Daoy (cell line): ENCODE measurements around the gene GALNT11. TPM values are rescaled to one million over a fixed set of nuclear protein-coding genes. Genes with fewer than 3 reads are reported as not detected.

Experiments
- DNase-seq: peaks from one replicate; pipeline ENCODE4 v3.0.0-alpha.2; 2015; ENCODE audit warnings: low read depth
- total RNA-seq: library from RNA; depleted of rRNA; stranded (reverse); fragments of >200 nt; shearing (Covaris generic); gene quantifications from 2 replicates; pipeline ENCODE4 v1.2.3, GENCODE V29; 2014

The GALNT11 gene
- total RNA-seq, 1 experiment from 2014 or later, result 29.1 TPM

DNA sequence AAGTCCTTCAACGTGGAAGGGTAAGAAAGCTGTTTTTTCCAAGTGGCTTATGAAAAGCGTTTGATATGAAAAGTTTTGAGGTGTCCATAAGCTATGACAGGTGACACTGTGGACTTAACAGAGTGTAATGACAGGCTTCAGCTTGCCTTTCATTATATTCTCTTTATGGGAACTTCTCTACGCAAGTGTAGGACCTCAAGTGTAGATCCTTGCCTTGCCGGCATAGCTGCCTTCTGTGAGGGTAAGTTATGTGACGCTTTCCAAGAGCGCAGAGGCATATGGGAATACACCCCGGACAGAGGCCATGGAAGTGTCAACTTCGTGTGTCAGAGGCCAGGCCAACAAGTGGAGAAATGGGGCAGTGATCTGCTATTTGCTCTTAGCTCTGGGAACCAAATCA, 91.9 kb downstream of the GALNT11 start:
- DNase-seq, result no peak

DNA sequence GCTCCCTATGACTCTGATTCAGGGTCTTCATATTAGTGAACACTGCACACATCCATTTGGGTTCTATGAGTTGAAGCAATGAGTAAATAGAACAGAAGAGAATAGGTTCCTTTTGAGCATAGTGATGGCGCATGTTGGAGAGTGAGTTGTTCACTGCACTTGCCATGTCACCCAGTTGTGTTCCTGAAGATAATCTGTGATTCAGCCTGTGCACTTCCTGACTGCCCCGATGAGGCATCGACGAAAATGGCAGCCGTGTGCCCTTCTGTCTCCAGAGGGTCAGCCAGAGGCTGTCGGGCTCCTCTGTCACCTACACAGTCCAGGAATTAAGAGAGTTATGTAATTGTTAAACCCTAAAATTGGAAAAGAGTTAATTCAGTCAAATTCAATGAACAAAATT, 94.7 kb downstream of the GALNT11 start:
- no peak for DNase-seq

DNA sequence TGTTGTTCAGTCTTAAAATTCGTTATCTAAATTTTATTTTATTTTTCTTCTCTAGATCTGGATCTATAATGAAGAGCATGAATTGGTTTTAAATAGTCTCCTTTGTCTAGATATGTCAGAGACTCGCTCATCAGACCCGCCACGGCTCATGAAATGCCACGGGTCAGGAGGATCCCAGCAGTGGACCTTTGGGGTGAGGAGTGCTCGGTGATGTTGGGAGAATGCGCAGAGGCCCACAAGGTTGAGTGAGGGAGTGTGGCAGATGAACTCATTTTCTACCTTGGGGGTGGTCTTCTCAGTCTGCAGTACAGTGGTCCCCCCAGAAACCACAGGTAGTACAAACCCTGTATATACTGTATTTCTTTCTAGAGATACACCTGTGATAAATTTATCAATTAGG, 95.3 kb downstream of the GALNT11 start:
- no peak for DNase-seq

DNA sequence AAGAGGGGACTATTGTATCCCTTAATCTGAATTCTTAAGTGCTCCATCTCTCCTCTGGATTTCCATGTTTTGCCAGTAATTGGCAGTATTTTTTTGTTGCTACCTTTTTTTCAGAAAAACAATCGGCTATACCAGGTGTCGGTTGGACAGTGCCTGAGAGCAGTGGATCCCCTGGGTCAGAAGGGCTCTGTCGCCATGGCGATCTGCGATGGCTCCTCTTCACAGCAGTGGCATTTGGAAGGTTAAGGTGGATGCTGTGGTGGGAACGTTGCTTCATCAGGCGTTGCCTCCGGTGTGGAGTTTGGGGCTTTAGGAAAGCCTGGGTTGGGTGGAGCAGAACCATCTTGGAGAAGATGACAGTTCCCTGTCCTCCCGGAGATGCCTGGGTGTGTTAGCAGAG, 96.0 kb downstream of the GALNT11 start:
- no peak for DNase-seq

DNA sequence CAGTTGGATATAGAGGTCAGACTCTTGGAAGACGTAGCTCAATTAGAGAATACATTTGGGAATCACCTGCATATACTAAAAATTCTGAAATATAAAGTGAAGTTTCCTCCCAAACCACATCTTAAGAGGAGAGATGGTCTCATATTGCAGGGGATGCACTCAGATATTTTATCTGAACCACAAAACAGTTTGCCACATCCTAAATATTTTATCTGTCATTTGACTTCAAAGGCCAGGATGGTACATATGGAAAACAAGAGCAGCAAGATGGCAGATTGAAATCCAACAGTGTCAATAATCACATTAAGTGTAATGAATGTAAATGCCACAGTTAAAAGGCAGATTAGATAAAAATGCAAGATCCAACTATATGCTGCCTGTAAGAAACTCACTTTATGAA, 97.1 kb downstream of the GALNT11 start:
- no peak for DNase-seq

DNA sequence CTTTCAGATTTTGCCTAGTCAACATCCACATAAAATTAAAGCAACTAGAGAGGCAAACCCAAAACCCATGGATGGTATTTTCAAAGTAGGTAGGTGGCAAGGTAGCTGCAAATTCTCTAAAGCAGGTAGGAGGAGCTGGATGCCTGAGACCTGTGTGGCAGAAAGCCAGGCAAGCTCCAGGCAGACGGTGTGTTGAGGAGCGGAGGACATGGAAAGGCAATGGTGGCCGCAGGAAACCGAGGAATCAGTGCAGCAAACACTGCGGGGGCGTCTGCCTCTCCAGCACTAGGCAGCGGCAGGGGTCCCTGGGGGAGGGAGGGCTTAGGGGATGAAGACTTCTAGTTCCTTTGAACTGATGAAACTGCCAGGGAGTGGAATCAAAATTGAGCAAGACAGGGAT, 101.3 kb downstream of the GALNT11 start:
- DNase-seq, result no peak

DNA sequence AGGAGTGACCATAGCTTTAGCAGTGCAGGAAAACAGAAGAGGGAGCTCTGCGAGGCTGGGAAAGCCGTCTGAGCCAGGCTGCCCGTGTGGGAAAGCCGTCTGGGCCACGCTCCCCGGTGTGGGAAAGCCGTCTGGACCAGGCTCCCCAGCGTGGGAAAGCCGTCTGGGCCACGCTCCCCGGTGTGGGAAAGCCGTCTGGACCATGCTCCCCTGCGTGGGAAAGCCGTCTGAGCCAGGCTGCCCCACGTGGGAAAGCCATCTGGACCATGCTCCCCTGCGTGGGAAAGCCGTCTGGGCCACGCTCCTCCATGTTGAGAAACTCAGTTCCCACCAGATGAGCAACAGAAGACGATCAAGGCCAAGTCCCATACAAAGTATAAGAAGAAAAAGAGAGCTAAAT, 101.8 kb downstream of the GALNT11 start:
- DNase-seq, result no peak

DNA sequence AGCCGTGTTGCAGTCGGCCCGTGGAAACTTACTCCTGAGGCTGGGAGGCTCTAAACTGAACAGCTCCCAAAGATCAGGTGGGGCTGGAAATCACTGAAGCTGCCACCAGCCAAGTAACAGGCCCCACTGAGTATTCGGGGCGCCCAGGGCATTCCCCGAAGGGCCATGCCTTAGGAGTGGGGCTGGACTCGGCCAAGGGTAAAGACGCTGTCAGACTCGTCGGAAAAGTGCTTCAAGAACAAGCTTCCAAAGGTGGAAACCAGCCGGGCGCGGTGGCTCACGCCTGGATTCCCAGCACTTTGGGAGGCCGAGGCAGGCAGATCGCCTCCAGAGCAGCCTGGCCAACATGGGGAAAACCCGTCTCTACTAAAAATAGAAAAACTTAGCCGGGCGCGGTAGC, 102.8 kb downstream of the GALNT11 start:
- no peak for DNase-seq

DNA sequence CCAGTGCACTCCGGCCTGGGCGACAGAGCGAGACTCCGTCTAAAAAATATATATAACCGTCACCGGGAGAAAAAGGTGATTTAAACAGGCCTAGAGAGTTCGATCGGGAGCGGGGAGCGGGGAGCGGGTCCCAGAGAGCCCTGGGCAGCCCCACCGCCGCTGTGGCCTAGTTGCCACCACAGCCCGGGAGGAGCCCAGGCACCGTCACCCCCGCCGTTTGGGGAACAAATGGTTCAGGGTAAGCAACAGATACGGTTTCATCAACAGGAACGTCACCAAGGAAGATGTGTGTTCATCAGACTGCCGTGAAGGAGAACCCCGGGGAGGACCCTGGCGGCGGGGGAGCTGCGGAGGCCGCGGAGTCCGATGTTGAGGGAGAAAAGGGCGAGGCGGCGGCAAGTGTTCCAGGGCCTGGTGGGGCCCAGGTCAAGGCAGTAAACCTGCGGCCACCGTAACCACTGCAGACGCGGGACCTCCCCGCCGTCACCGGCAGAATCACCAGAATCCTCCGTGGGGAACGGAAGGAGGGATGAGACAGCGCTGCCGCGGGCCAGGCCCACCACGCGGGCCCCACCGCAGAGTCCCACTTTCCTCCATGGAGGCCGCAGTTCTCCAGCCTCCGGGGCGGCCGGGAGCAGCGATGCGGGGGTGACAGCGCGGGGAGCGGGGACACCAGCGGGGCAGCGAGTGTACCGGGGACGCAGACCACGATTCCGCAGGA, 103.4 kb downstream of the GALNT11 start:
- no peak for DNase-seq

DNA sequence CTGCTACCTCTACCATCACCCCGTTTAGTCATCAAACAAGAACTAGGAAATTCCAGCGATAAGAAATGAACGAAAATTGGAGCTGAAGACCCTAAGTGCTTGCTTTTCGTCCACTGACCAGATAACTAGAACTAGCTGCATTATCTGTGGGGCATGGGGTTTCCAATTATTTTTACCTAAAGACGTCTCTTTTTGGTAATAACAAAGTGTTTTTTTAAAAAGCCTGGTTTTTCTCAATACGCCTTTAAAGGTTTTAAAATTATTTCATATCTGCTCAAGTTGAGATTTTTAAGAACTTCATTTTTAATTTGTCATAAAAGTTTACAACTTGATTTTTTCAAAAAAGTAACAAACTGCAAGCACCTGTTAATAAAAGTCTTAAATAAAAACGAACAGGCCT, 104.2 kb downstream of the GALNT11 start:
- no peak for DNase-seq

DNA sequence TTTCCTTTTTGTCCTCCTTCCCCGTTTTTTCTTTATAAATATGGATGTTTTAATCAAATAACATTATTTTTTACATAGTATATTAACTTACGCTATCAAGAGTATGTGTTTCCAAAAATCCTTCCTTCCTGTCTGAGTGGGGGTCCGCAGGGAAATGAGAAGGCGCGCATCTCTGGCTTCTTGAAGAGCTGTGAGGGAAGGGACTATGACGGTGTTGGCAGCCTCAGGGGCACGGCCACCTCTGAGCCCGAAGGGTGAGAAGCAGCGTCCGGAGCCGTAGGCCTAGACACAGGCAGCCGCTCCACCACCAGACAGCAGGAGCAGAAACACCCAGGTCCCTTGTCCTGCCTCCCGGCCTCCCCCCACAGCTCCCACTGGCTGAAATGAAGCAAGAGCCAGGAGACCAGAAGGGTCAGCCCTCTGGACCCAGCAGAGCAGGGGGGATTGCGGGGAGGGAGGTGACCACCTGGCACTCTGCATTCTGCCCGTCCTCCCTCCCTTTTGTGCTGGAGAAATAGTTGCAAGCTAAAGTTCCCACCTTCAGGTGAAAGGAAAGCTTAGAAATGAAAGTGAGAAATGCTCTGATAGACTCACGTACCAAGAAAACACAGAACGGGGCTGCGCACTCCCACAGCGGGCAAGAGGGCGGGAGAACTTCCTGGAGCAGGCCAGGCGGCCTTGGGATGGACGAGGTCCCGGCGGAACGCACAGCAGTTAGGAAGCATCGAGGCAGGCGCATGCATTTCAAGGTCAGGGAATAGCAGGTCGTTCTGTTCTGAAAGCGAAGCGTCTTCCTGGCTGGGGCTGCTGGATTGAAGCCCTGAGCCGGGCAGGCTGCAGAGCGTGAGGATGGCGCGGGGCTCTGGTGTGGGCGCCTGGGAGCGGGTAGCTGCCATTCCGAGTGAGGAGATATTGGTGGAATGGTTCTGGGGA, 105.5 kb downstream of the GALNT11 start:
- DNase-seq, result no peak

DNA sequence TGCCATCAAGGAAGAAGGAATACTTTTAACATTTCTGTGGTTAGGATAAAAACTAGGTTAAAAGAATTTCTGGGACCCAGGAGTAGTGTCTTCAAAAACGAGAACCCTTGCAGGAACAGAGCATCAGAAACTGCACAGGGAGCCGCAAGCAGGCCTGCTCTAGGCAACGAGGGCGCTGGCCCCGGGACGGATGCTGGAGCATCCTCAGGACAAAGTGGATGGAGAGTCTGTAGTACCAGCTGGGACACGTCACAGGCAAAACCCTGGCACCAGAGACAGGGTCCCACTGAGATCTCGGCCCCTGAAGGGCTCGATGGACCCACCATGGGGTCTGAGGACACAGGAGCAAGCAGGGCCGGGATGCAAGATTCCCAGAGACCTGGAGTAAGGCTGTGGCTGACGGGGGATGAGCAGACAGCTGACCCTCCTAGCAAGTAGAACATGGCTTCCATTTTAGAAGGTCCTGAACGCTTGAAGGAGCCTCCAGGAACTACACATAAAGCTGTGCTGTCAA, 106.6 kb downstream of the GALNT11 start:
- no peak for DNase-seq

DNA sequence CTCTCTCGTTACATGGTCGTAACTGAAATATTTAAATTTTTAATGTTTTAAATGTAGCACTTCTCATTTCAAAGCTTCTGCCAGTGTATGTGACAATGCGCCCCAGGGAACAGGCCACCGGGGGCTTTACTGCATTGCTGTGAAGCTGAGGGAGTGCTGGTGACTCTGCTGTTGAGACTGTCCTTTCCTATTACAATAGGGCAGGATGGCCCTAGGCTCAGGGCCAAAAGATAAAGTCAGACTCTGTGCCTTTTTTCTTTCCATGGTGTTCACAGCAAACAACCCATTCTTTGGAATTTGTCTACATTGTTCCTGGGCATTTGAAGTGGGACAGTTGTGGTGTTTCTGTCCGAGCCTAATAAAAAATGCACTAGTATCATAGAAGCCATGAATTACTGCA, 107.3 kb downstream of the GALNT11 start:
- DNase-seq, result no peak

DNA sequence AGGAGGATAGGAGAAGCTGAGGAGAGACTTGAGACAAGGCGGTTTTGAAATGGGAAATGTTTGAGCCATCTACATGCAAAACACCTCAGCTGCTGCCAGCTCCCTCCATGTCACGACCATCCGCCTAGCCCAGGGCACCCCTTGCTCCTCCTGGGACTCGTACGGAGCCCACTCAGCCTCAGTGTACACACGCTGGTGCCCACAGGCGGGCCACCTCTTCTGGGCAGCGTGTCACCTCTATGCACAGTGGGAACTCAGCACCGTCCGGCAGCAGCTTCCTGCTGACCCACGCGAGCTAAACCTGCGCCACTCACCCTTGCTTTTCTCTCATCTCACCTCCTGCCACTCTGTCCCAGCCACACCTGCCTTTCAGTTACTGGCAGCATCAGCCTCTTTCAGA, 108.3 kb downstream of the GALNT11 start:
- DNase-seq, result no peak

DNA sequence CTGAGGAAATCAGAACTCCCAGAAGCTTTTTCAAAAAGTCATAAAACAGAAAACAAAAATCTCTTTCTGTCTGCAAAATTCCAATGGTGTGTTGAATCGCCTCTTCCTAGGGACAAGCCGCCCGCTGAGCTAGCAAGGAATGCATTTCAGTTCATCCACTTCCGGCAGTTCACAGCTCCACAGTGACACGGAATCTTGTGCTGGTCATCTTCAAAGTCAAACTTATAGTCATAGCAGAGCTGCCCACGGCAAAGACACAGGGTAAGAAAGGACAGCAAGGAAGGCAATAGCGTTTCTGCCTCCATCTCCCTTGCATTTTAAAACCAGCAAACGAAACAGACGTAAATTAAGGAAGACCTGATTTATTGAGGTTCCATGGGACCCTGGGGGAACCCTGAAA, 111.2 kb downstream of the GALNT11 start:
- no peak for DNase-seq

DNA sequence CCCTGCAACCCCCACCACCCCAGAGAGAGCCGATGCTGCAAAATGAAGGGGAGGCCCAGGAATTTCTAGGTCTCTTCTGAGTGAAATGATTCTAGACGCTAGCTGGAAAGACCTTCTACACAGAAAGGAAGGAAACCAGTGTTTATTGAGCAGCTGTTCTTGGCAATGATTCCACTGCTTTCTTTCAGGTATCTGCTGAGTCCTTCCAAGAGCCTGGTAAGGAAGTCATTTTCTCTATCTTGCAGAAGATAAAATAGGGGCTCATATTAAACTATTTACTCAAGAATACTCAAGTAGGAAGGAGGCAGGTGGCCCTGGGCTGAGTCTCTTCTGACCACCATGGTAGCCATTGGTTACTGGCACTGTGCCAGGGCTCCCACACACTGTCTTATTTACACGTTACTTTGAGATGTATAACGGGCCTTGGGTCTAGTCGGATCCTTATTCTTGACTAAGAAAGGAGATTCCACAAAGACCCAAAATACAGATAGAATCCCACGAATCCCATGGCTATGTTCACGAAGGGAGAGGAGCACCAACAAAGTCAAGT, 112.1 kb downstream of the GALNT11 start:
- DNase-seq, result no peak

DNA sequence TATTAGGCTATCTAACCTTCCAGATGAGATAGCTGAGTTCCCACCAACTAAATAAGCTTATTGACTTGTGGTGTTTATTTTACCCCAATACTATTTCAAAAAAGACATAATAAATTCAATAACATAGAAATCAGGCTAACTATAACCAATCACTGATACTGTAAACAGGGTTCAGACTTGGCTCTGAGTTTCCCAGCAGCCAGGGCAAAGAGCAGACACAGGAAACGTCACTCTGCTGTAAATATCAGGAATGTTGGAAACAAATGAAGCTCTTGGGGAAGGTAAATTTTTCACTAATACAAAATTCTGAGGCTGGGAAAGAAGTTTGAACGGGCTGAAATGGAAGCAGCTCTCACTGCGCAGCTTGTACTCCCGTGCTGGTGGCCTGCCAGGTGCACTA, 114.6 kb downstream of the GALNT11 start:
- DNase-seq, result no peak

DNA sequence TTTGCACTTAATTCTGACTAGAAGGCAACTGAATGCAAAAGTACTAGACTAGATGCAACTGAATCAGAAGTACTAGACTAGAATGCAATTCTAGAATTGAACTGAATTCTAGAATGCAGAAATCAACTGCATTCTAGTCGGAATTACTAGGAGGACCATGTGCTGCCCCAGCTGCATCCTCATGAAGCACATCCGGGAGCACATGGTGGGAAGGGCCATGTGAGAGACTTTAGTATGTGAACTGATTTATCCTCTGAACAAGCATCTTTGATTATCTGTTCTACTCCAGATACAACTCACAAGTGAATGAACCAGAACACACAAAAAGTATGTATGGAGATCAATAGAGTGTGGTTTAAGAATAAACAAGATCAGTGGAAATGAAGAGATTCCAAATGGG, 115.1 kb downstream of the GALNT11 start:
- no peak for DNase-seq

DNA sequence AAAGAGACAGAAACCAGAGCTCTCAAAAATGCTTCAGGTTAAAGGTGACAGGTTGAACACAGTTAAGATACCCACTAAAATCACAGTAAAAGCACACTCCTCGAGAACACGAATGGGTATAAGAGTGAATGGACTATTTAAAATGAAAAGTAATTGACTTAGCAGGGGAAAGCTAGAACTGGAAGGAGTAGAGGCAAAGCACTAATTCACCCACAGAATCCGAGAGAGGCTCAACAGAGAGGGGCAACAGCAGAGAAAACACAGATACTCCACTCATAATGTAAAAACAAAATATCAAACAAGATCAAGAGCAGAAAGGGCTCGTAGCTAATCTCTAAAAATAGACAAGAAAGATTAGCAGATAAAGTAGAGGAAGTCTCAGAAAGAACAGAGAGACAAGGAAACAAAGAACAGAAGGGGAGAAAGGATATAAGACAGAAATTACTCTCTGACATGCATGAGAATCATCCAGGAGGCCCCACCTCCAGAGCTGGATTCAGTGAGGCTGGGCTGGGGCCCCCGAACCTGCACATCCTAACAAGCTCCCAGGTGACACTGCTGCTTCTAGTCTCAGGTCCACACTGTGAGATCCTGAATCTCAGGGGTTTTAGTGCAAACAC, 117.6 kb downstream of the GALNT11 start:
- DNase-seq, result no peak

DNA sequence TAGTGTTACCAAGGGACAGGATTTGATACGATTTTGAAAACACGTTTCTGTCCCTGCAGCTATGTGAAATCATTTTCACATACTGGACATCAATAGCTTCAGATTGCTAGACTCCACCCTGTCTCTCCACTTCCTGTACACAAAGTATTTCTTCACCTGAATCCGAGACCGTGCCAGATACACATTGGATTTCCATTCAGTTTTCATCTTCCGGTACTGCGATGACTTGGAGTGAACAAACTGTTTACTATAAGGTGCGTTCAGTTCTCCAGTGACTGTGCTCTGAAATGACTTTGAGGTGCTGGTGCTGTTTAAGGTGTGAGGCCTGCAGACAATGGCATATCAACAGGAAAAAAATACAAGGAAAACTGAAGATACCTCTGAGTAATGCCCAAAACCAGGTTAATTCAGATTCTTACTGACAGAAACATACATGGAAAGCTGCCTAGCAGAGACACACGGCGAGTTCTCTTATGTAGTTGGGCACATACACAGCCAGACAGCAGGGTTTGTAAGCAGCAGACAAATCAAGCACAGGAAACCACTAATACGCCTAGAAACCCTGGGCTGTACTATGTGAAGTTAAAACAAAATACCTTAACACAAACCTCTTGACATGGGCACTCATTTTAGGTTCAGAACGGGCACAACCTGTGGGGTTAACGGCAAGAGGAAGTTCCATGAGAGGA, 119.2 kb downstream of the GALNT11 start:
- DNase-seq, result no peak

DNA sequence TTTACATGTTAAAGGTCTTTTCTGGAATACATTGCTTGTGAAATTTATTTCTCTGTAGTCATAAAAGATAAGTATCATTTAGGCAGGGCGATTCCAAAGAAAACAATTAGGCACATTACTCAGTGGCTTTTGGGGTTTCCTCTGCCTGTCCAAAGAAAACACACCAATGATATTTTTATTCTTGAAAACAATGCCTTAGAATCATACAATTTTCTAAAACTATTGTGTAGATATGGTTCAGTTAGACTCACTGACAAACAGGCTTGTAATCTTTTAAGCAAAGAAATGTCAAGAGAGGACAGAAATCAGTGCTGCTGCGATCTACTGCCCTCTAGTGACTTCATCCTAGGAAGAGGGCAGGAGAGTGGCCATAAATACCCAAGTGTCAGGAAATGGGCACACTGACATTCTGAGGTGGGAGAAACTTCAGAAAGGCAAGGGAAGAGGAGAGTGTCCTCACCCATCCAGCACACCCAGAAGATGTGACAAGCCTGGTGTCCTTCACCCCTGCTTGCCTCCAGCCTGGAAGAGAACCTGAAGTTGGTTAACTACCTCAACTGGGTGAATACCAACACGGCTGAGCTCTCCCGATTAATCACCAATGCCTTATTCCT, 120.5 kb downstream of the GALNT11 start:
- peak; percentile 69 for DNase-seq
